Fibroblast of skin of right quadriceps (primary cell): Measurements from ENCODE around the gene STK32B.
A peak's percentile ranks its signal among the peaks of the same experiment; 100 is the strongest.
"Not testable (repeated sequence)": the region's sequence is repeated elsewhere in the genome, so short reads cannot be mapped to it uniquely, and the experiment has no call there.

Experiments
- DNase-seq: peaks from one replicate; pipeline ENCODE4 v3.0.0-alpha.2; 2013

The STK32B gene

DNA sequence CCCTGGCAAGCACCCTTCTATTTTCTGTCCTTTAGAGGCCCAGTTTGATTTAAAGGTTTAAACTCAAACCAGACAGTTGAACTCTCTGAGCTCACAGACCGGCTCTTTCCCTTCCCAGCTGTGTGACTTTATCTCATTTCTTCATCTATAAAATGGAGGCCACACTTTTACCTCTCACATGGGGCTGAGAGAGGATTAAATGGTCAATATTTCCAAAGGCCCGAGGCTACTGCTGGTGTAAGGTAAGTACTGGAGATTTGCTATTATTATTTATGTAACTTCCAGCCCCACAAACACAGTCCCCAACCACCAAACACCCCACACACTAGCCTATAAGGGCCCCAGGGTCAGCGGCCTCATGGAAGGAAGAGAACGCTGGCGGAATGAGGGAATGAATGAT, 18.5 kb upstream of the STK32B start:
- no peak for DNase-seq

GRCh38 chr4:5033281-5033841, 17.9 kb upstream of the STK32B start:
- no peak for DNase-seq

- no peak for DNase-seq
Observed at GRCh38 chr4:5034206-5034605, 17.1 kb upstream of the STK32B start.

DNA sequence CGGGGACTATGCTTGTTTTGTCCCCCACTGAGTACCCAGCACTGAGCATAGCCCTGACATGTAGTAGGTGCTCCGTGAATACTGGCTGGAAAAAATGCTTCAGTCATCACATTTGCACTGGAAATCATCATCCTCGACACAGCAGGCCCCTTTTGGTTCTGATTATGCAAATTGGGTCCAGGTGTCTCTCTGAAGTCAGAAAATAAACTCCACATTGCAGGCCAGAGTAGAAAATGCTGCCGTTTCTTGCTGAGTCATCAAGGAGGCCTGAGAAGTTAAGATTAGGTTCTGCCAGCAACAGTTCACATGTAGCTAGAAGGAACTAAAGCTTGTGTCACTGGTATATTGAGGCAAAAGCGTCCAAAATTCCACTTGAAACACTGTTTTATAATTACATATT, 15.0 kb upstream of the STK32B start:
- peak; percentile 87 for DNase-seq

GRCh38 chr4:5037553-5038551, 13.4 kb upstream of the STK32B start:
- DNase-seq, result peak; percentile 98

DNA sequence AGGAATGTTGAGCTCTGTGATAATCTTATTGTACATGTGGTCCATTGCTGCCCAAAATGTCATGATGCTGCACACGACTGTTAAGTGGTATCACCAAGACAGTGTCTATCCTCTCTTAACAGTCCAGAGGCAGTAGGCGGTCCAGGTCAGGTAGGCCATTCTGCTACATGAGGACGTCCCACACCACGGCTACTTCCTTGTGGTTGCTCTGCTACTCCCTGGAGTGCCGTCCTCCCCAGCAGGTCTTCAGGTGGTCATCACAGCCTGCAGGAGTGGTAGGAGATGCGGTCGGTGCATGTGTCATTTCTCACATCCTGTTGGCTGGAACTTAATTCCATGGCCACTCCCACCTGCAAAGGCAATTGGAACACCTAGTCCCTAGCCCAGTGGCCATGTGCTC, 11.5 kb upstream of the STK32B start:
- DNase-seq, result no peak

- no peak for DNase-seq
Observed at GRCh38 chr4:5040856-5041620, 10.2 kb upstream of the STK32B start.

- DNase-seq, result no peak
Observed at GRCh38 chr4:5041699-5042098, 9.6 kb upstream of the STK32B start.

GRCh38 chr4:5043579-5043978, 7.7 kb upstream of the STK32B start:
- DNase-seq, result no peak

- no peak for DNase-seq
Observed at GRCh38 chr4:5044341-5044740, 6.9 kb upstream of the STK32B start.

- no peak for DNase-seq
Observed at GRCh38 chr4:5045097-5045496, 6.2 kb upstream of the STK32B start.

GRCh38 chr4:5048721-5049120, 2.6 kb upstream of the STK32B start:
- no peak for DNase-seq

DNA sequence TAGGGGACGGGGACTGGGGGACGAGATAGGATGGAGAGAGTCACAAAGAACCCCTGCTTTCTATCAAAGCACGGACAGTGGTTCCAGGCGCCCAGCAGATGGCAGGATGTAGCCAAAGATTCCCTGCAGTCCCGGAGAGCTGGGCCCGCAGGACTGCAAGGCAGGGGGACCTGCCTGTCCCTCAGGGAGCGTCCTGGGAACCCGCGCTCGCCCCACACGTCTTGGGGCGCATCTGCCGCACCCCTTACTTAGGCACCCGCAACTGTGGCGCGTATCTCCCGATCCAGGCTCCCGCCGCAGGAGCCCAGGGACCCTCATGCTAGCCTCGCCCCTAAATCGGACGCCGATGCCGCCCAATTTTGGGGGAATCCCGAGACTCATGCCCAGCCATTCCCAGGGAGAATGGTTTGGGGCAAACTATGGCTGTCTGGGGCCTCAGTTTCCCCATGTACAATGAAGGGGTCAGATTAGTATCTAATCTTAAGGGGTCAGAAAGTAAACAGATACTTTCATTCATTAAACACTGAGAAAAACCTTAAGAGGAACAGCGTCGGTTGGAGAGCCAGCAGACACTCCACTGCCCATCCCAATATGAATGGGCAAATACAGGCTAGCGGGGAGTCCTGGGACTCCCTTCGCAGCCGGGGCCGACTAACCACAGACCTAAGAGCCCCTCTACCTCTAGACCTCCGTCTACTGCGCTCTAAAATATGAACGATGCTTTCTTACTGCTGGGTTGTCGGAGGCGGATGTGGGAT, 581 bp upstream of the STK32B start:
- DNase-seq, result peak; percentile 78

- DNase-seq, result peak; percentile 21
Observed at GRCh38 chr4:5052204-5052702, 973 bp downstream of the STK32B start.

- no peak for DNase-seq
Observed at GRCh38 chr4:5052726-5053425, 1.6 kb downstream of the STK32B start.

- no peak for DNase-seq
Observed at GRCh38 chr4:5054532-5054931, 3.3 kb downstream of the STK32B start.

DNA sequence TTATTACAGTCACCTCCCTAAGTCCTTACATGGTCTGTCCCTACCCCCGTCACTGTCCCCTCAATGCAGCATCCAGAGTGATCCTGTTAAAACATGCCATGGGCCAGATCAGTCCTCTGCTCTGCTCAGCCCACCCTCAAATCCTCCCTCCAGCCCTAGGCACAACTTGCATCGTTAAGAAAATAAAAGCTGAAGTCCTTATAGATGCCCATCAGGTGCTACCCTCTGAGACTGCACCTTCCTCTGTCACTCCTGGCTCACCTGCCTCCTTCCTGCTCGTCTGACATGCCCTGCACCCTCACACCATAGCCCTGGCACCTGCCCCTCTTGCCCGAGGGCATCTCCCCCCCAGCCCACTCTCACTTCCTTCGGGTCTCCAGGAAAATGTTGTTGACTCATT, 4.1 kb downstream of the STK32B start:
- no peak for DNase-seq

- DNase-seq, result no peak
Observed at GRCh38 chr4:5066101-5066500, 14.8 kb downstream of the STK32B start.

DNA sequence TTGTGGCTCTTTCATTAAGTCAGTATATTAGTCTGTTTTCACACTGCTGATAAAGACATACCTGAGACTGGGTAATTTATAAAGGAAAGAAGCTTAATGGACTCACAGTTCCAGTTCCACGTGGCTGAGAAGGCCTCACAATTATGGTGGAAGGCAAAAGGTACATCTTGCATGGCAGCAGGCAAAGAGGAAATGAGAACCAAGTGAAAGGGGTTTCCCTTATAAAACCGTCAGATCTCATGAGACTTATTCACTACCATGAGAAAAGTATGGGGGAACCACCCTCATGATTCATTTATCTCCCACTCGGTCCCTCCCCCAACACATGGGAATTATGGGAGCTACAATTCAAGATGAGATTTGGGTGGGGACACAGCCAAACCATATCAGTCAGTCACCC, 15.7 kb downstream of the STK32B start:
- not testable (repeated sequence) for DNase-seq

- DNase-seq, result no peak
Observed at GRCh38 chr4:5067908-5068307, 16.6 kb downstream of the STK32B start.

DNA sequence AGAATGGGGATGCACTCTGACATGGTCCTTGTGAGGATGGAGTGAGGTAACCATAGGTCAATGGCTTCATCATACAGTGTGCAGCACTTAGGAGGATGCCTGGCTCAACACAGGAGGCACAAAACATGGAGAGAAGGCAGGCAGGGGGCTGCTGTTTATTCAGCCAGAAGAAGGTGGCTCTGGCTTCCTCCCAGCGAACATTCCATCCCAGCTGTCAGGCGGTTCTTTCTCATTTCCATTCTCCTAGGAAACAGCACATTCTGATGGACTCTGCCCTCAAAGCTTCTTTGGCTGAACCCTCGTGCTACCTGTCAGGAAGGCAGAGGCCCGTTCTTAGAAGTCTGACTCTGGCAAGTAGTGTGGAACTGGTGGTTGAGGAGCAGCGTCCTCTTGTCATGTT, 18.6 kb downstream of the STK32B start:
- DNase-seq, result no peak

DNA sequence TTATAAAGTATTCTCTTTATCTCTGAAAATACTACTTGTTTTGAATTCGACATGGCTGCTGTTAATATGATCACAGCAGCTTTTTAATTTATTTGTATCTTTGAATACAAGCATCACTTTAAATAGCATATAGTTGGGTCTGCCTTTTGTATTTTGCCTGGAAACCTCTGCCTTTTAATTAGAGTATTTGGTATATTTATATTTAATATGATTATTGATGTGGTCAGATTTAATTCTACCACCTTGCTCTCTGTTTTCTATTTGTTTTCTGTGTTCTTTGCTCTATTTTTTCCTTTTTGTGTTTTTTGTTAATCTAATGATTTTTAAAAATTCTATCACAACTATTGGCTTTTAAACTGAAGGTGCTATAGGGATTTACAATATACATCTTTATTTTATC, 21.7 kb downstream of the STK32B start:
- no peak for DNase-seq
